ENCODE measurements around the gene SSBP4.
A peak's percentile ranks its signal among the peaks of the same experiment; 100 is the strongest.

Gene SSBP4

DNA sequence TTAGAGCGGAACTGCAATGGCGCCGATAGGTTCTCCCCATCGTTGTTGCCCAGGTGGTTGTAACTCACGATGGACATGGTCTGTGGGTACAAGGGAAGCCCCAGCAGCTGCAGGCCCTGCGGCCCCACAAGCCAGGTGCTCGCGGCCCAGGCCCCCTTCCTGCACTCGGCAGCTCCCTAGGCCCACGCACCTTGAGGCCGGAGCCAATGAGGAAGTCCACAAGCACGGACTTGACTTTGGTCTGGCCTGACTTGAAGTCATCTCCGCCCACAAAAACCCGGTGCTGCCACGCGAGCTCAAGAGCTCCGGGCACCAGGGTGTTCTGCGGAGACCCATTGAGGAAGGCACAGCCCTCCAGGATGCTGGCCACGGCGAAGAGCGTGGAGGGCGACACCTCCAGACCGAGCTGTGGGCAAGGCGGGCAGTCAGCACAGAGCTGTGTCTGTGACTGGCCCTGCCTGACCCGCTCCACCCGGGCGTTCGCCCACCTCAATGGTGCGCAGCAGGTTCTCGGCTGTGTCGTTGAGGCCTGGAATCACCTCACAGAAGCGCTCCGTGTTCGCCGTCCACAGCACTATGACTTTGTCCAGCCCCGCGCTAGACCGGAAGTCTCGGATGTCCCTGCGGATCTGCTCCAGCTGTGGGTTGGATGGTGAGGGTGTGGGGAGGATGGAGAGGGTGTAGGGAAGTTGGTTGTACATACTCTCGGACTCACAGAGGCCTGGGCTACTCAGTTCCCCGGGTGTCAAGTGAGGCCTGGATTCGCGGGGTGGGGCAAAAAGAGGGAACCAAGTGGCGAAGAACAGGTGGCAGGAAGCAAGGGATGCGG is 16.9 kb downstream of the SSBP4 start:
- H3K4me3 ChIP-seq (ENCODE audit: low read depth, low read length): no peak overlapping the region
- WGBS (ENCODE audit: extremely low coverage, insufficient coverage, insufficient read length): no CpG with 5 or more reads among the region's 46 CpGs
- H3K23ac ChIP-seq (ENCODE audit: low read length): no peak overlapping the region

DNA sequence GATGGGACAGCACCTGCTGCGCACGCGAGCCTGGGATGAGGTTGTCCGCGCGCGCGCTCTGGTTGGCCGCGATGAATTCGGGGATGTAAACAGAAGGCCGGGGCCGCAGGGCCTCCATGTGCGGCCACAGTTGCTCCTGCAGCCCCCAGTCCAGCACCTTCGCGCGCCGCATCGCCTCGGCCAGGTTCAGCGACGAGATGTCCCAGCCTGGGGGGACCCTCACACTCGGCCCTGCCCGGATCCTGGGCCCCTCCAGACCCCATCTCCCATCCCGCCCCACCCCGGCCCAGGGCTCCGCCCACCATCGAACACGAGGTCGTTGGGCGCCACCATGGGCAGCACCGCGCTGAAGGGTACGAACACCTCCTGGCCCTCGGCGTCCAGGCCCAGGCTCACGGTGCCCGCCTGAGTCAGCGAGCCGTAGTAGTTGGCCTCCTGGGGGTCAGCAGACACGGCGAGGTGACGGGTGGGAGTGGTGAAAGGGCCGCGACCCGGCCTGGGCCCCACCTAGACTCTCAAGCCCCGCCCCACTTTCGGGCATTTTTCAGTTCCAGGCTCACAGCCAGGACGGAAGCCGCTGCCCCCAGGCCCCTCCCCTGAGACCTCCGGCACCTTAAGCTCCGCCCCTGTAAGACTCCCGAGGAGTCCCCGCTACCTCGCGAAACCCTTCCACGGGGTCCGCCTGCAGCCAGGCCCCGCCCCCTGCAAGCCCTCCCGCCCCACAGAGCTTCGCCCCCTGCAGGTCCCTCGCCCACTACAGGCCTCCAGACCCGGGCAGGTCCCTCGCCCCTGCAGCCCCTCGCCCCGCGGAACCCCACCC is 17.7 kb downstream of the SSBP4 start:
- H3K27ac ChIP-seq (ENCODE audit: low read depth, low read length): peak overlapping the region; percentile 57
- peaks cover 2% of the 10 kb centered on the region for H3K9me3 ChIP-seq (ENCODE audit: insufficient read depth, low read depth, low read length)
- no CpG with 5 or more reads among the region's 67 CpGs for WGBS (ENCODE audit: extremely low coverage, insufficient coverage, insufficient read length)

More for the DNA sequence above, 16.9 kb downstream of the SSBP4 start:
- Histone ChIP-seq H3K4me2 (ENCODE audit: low read length) (peak overlapping the region; percentile 79), H3K36me3 (ENCODE audit: control insufficient read depth in 1 of 2, insufficient read depth in 2 of 2, low read length in 2 of 2) (peaks cover 23 to 24% of the 10 kb centered on the region in 2 experiments), H3K27ac (ENCODE audit: low read depth, low read length) (no peak overlapping the region), H2BK12ac (ENCODE audit: low read length) (no peak overlapping the region), H3K4ac (ENCODE audit: low read depth, low read length) (peak overlapping the region; percentile 59), H4K12ac (ENCODE audit: low read depth, low read length) (no peak overlapping the region), H3K4me1 (ENCODE audit: control insufficient read depth in 1 of 2, insufficient read depth in 2 of 2, low read length in 2 of 2) (peaks cover 39 to 55% of the 10 kb centered on the region in 2 experiments), H4K8ac (ENCODE audit: low read depth, low read length) (no peak overlapping the region), H3K79me2 (ENCODE audit: control insufficient read depth, insufficient read depth, low read length, poor library complexity) (peaks cover 16% of the 10 kb centered on the region), H3K79me1 (ENCODE audit: low read length) (peaks cover 41% of the 10 kb centered on the region), H3K18ac (ENCODE audit: low read length) (peak overlapping the region; percentile 10), H2BK5ac (ENCODE audit: low read depth, low read length, poor library complexity) (no peak overlapping the region), H3K9ac (ENCODE audit: low read length) (no peak overlapping the region), H4K91ac (ENCODE audit: low read depth, low read length) (no peak overlapping the region), H3K9me3 (ENCODE audit: insufficient read depth, low read depth, low read length) (peaks cover 2% of the 10 kb centered on the region), H3K14ac (ENCODE audit: low read length) (no peak overlapping the region), H2AK5ac (ENCODE audit: low read length) (no peak overlapping the region), H2BK120ac (ENCODE audit: insufficient read depth, low read length, poor library complexity) (no peak overlapping the region), H3K27me3 (ENCODE audit: insufficient read depth, low read length) (no peaks in the 10 kb centered on the region), H2AFZ (ENCODE audit: insufficient read depth, low read length, poor library complexity) (no peak overlapping the region)
- peak in 1 of 2 donors; percentile 22 for DNase-seq

DNA sequence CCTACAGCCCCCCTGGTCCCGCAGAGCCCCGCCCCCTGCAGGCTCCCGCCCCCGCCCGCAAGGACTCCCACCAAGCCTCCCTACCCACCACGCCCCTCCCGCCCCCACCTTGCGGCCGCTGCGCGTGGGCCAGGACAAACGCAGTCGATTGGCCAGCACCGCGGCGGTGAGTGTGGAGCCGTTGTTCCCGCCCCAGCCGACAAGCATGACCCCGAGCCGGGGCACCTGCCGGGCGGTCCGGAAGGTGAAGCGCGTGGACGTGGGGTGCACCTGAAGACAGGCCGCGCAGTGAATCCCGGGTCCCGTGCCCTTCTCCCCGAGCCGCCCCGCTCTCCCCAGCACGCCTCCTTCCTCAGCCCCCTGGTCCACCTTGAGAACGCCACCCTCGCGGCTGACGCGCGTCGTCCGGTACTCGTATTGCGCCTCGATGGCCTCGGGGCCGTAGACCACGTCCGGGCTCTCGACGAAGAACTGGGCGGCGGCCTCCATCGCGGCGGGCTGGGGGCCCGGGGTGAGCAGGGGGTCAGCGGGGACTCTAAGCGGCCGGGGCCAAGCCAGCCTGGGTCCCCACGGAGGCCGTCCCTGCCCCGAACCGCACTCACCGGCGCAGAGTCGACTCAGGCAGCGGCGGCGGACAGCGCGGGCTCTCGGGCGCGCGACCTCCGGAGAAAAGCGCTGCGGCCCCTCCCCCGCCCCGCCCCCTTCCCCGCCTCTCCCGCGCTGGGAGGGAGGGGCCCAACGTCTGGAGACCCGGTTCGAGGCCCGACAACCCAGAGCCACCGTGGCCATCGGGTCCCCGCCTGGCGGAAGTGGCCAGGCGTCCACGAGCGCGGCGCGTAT is 18.5 kb downstream of the SSBP4 start, which contains the start of gene ISYNA1:
Gene ISYNA1 (minus strand): TSS at position 643 of the 840 bp plus-strand sequence. CDS start 154 bp downstream, at position 489.
- peaks cover 23 to 24% of the 10 kb centered on the region in 2 experiments for H3K36me3 ChIP-seq (ENCODE audit: control insufficient read depth in 1 of 2, insufficient read depth in 2 of 2, low read length in 2 of 2)
- H4K8ac ChIP-seq (ENCODE audit: low read depth, low read length): peak within 1 kb of the TSS; percentile 96
- H3K27me3 ChIP-seq (ENCODE audit: insufficient read depth, low read length): no peaks in the 10 kb centered on the region
- H3K27ac ChIP-seq (ENCODE audit: low read depth, low read length): peak within 1 kb of the TSS; percentile 97
- DNase-seq: peak in 1 of 2 donors; percentile 57
- H2BK120ac ChIP-seq (ENCODE audit: insufficient read depth, low read length, poor library complexity): peak within 1 kb of the TSS; percentile 98
- H2AFZ ChIP-seq (ENCODE audit: insufficient read depth, low read length, poor library complexity): peak within 1 kb of the TSS; percentile 85
- H3K9ac ChIP-seq (ENCODE audit: low read length): peak within 1 kb of the TSS; percentile 86
- peak within 1 kb of the TSS; percentile 79 for H3K4me2 ChIP-seq (ENCODE audit: low read length)
- peak within 1 kb of the TSS; percentile 98 for H3K18ac ChIP-seq (ENCODE audit: low read length)
- H3K14ac ChIP-seq (ENCODE audit: low read length): peak within 1 kb of the TSS; percentile 84
- H3K79me2 ChIP-seq (ENCODE audit: control insufficient read depth, insufficient read depth, low read length, poor library complexity): peaks cover 16% of the 10 kb centered on the region
- H2BK12ac ChIP-seq (ENCODE audit: low read length): peak within 1 kb of the TSS; percentile 63
- peaks cover 2% of the 10 kb centered on the region for H3K9me3 ChIP-seq (ENCODE audit: insufficient read depth, low read depth, low read length)
- H4K91ac ChIP-seq (ENCODE audit: low read depth, low read length): peak within 1 kb of the TSS; percentile 99
- no CpG with 5 or more reads among the region's 99 CpGs for whole genome bisulfite sequencing (ENCODE audit: extremely low coverage, insufficient coverage, insufficient read length)
- H3K23ac ChIP-seq (ENCODE audit: low read length): no peak within 1 kb of the TSS
- peak within 1 kb of the TSS; percentile 93 for H3K4me3 ChIP-seq (ENCODE audit: low read depth, low read length)
- peak within 1 kb of the TSS; percentile 96 for H2BK5ac ChIP-seq (ENCODE audit: low read depth, low read length, poor library complexity)
- H2AK5ac ChIP-seq (ENCODE audit: low read length): peak within 1 kb of the TSS; percentile 97
- peaks cover 37 to 59% of the 10 kb centered on the region in 2 experiments for H3K4me1 ChIP-seq (ENCODE audit: control insufficient read depth in 1 of 2, insufficient read depth in 2 of 2, low read length in 2 of 2)
- peak within 1 kb of the TSS; percentile 65 for H4K12ac ChIP-seq (ENCODE audit: low read depth, low read length)
- peak within 1 kb of the TSS; percentile 87 for H3K4ac ChIP-seq (ENCODE audit: low read depth, low read length)
- peaks cover 39% of the 10 kb centered on the region for H3K79me1 ChIP-seq (ENCODE audit: low read length)

More for the DNA sequence above, 17.7 kb downstream of the SSBP4 start:
- peak overlapping the region; percentile 68 for H3K18ac ChIP-seq (ENCODE audit: low read length)
- peak; percentile 76 to 80 for DNase-seq
- H3K79me2 ChIP-seq (ENCODE audit: control insufficient read depth, insufficient read depth, low read length, poor library complexity): peaks cover 16% of the 10 kb centered on the region
- H2BK120ac ChIP-seq (ENCODE audit: insufficient read depth, low read length, poor library complexity): no peak overlapping the region
- H3K9ac ChIP-seq (ENCODE audit: low read length): peak overlapping the region; percentile 59
- H2AK5ac ChIP-seq (ENCODE audit: low read length): peak overlapping the region; percentile 61
- peaks cover 41% of the 10 kb centered on the region for H3K79me1 ChIP-seq (ENCODE audit: low read length)
- peak overlapping the region; percentile 79 for H3K4me2 ChIP-seq (ENCODE audit: low read length)
- no peaks in the 10 kb centered on the region for H3K27me3 ChIP-seq (ENCODE audit: insufficient read depth, low read length)
- H4K8ac ChIP-seq (ENCODE audit: low read depth, low read length): peak overlapping the region; percentile 12
- H3K14ac ChIP-seq (ENCODE audit: low read length): peak overlapping the region; percentile 74
- no peak overlapping the region for H2BK12ac ChIP-seq (ENCODE audit: low read length)
- peak overlapping the region; percentile 59 for H3K4ac ChIP-seq (ENCODE audit: low read depth, low read length)
- no peak overlapping the region for H4K91ac ChIP-seq (ENCODE audit: low read depth, low read length)
- H2AFZ ChIP-seq (ENCODE audit: insufficient read depth, low read length, poor library complexity): peak overlapping the region; percentile 15
- H3K36me3 ChIP-seq (ENCODE audit: control insufficient read depth in 1 of 2, insufficient read depth in 2 of 2, low read length in 2 of 2): peaks cover 23 to 24% of the 10 kb centered on the region in 2 experiments
- H2BK5ac ChIP-seq (ENCODE audit: low read depth, low read length, poor library complexity): peak overlapping the region; percentile 36
- H3K23ac ChIP-seq (ENCODE audit: low read length): no peak overlapping the region
- no peak overlapping the region for H4K12ac ChIP-seq (ENCODE audit: low read depth, low read length)
- peak overlapping the region; percentile 82 for H3K4me3 ChIP-seq (ENCODE audit: low read depth, low read length)
- peaks cover 39 to 62% of the 10 kb centered on the region in 2 experiments for H3K4me1 ChIP-seq (ENCODE audit: control insufficient read depth in 1 of 2, insufficient read depth in 2 of 2, low read length in 2 of 2)

All from trophoblast cell (in vitro differentiated cells and primary cell).